ENCODE data around the gene MCFD2.

MCFD2 gene

GRCh38 chr2:46936566-46936965 lies 21.0 kb upstream of the MCFD2 start:
- H3K9ac ChIP-seq (ENCODE audit: low read depth, low read length, poor library complexity) = no peak overlapping the region
- no peak overlapping the region for H2BK120ac ChIP-seq (ENCODE audit: low read depth, low read length)
- no peaks in the 10 kb centered on the region for H3K27me3 ChIP-seq (ENCODE audit: control insufficient read depth in 3 of 3, insufficient read depth in 3 of 3, low read depth in 1 of 3, low read length in 3 of 3)
- no peak overlapping the region for H3K4ac ChIP-seq (ENCODE audit: low read length)
- H2BK15ac ChIP-seq (ENCODE audit: low read length) = no peak overlapping the region
- no CpG with 5 or more reads among the region's 5 CpGs for WGBS, 2 donors (ENCODE audit: extremely low coverage in 2 of 2, insufficient read length in 2 of 2, insufficient replicate concordance in 1 of 2)
- H4K91ac ChIP-seq (ENCODE audit: low read depth, low read length, poor library complexity) = no peak overlapping the region
- no peaks in the 10 kb centered on the region for H3K79me1 ChIP-seq (ENCODE audit: low read depth, low read length)
- no peaks in the 10 kb centered on the region for H3K9me3 ChIP-seq (replicated peaks in 1 of 2; ENCODE audit: control insufficient read depth in 2 of 2, insufficient read depth in 1 of 2, low read depth in 1 of 2, low read length in 2 of 2)
- no peak overlapping the region for H3K4me3 ChIP-seq (ENCODE audit: low read length in 2 of 2)
- no peak overlapping the region for H3K23ac ChIP-seq (ENCODE audit: low read depth, low read length, poor library complexity)
- H3K27ac ChIP-seq (replicated peaks; ENCODE audit: low read length) = no peak overlapping the region
- H3K18ac ChIP-seq (ENCODE audit: low read length) = no peak overlapping the region
- H3K14ac ChIP-seq (ENCODE audit: low read length) = no peak overlapping the region
- no peak overlapping the region for H4K8ac ChIP-seq (ENCODE audit: low read depth, low read length)
- H3K4me2 ChIP-seq (ENCODE audit: insufficient read depth, low read length, poor library complexity, severe bottlenecking) = no peak overlapping the region
- no peak for DNase-seq (ENCODE audit: low spot score)
- H3K36me3 ChIP-seq (replicated peaks in 1 of 2; ENCODE audit: control insufficient read depth in 2 of 2, insufficient read depth in 2 of 2, low read length in 2 of 2) = no peaks in the 10 kb centered on the region
- H2BK12ac ChIP-seq (ENCODE audit: low read length) = no peak overlapping the region
- H2AFZ ChIP-seq (ENCODE audit: low read length) = no peak overlapping the region
- H2BK5ac ChIP-seq (ENCODE audit: low read length) = no peak overlapping the region
- no peak overlapping the region for H2AK5ac ChIP-seq (ENCODE audit: low read depth, low read length)
- peaks cover 3 to 6% of the 10 kb centered on the region in 2 donors for H3K4me1 ChIP-seq (ENCODE audit: control insufficient read depth in 2 of 2, insufficient read depth in 1 of 2, low read depth in 1 of 2, low read length in 2 of 2)

GRCh38 chr2:46935071-46935470 lies 19.5 kb upstream of the MCFD2 start:
- Histone ChIP-seq H3K14ac (ENCODE audit: low read length) (no peak overlapping the region), H3K4ac (ENCODE audit: low read length) (no peak overlapping the region), H3K27ac (replicated peaks; ENCODE audit: low read length) (no peak overlapping the region), H3K18ac (ENCODE audit: low read length) (no peak overlapping the region), H2AK5ac (ENCODE audit: low read depth, low read length) (no peak overlapping the region), H4K8ac (ENCODE audit: low read depth, low read length) (no peak overlapping the region), H2AFZ (ENCODE audit: low read length) (no peak overlapping the region), H2BK12ac (ENCODE audit: low read length) (no peak overlapping the region), H2BK120ac (ENCODE audit: low read depth, low read length) (no peak overlapping the region), H3K4me2 (ENCODE audit: insufficient read depth, low read length, poor library complexity, severe bottlenecking) (no peak overlapping the region), H4K91ac (ENCODE audit: low read depth, low read length, poor library complexity) (no peak overlapping the region), H3K4me1 (ENCODE audit: control insufficient read depth in 2 of 2, insufficient read depth in 1 of 2, low read depth in 1 of 2, low read length in 2 of 2) (peaks cover 1 to 2% of the 10 kb centered on the region in 2 donors), H2BK15ac (ENCODE audit: low read length) (no peak overlapping the region), H3K27me3 (ENCODE audit: control insufficient read depth in 3 of 3, insufficient read depth in 3 of 3, low read depth in 1 of 3, low read length in 3 of 3) (no peaks in the 10 kb centered on the region), H3K4me3 (ENCODE audit: low read length in 2 of 2) (no peak overlapping the region), H3K23ac (ENCODE audit: low read depth, low read length, poor library complexity) (no peak overlapping the region), H3K36me3 (replicated peaks in 1 of 2; ENCODE audit: control insufficient read depth in 2 of 2, insufficient read depth in 2 of 2, low read length in 2 of 2) (no peaks in the 10 kb centered on the region), H3K9me3 (replicated peaks in 1 of 2; ENCODE audit: control insufficient read depth in 2 of 2, insufficient read depth in 1 of 2, low read depth in 1 of 2, low read length in 2 of 2) (peaks cover 0 to 2% of the 10 kb centered on the region in 2 donors), H2BK5ac (ENCODE audit: low read length) (no peak overlapping the region), H3K79me1 (ENCODE audit: low read depth, low read length) (no peaks in the 10 kb centered on the region), H3K9ac (ENCODE audit: low read depth, low read length, poor library complexity) (no peak overlapping the region)
- DNase-seq (ENCODE audit: low spot score) = no peak
- WGBS, 2 donors (ENCODE audit: extremely low coverage in 2 of 2, insufficient read length in 2 of 2, insufficient replicate concordance in 1 of 2) = no CpG with 5 or more reads among the region's 5 CpGs

DNA sequence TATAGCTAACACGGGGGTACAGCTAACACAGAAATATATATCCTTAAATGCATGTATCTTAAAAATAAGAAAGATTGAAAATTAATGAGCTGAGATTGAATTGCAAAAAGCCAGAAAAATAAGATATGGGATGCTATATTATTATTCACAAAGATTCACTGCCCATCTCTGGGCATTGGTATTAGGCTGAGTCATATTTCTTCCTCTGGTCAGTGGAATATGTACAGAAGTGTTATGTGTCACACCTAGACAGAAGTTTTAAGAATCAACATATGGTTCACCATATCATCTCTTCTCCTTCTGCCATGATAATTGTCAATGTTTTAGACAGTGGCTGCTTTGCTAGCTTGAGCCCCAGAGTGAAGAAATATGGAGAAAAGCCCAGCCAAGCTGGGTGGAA lies 14.0 kb upstream of the MCFD2 start:
- no CpG with 5 or more reads among the region's 1 CpG for WGBS, 2 donors (ENCODE audit: extremely low coverage in 2 of 2, insufficient read length in 2 of 2, insufficient replicate concordance in 1 of 2)
- Histone ChIP-seq H3K23ac (ENCODE audit: low read depth, low read length, poor library complexity) (no peak overlapping the region), H4K91ac (ENCODE audit: low read depth, low read length, poor library complexity) (no peak overlapping the region), H3K4me3 (ENCODE audit: low read length in 2 of 2) (no peak overlapping the region), H3K18ac (ENCODE audit: low read length) (no peak overlapping the region), H3K4me1 (ENCODE audit: control insufficient read depth in 2 of 2, insufficient read depth in 1 of 2, low read depth in 1 of 2, low read length in 2 of 2) (no peaks in the 10 kb centered on the region), H3K14ac (ENCODE audit: low read length) (no peak overlapping the region), H4K8ac (ENCODE audit: low read depth, low read length) (no peak overlapping the region), H3K79me1 (ENCODE audit: low read depth, low read length) (no peaks in the 10 kb centered on the region), H2BK15ac (ENCODE audit: low read length) (no peak overlapping the region), H2AFZ (ENCODE audit: low read length) (no peak overlapping the region), H3K4me2 (ENCODE audit: insufficient read depth, low read length, poor library complexity, severe bottlenecking) (no peak overlapping the region), H3K9ac (ENCODE audit: low read depth, low read length, poor library complexity) (no peak overlapping the region), H3K27me3 (ENCODE audit: control insufficient read depth in 3 of 3, insufficient read depth in 3 of 3, low read depth in 1 of 3, low read length in 3 of 3) (no peaks in the 10 kb centered on the region), H2BK5ac (ENCODE audit: low read length) (no peak overlapping the region), H3K4ac (ENCODE audit: low read length) (no peak overlapping the region), H3K27ac (replicated peaks; ENCODE audit: low read length) (no peak overlapping the region), H3K36me3 (replicated peaks in 1 of 2; ENCODE audit: control insufficient read depth in 2 of 2, insufficient read depth in 2 of 2, low read length in 2 of 2) (no peaks in the 10 kb centered on the region), H2BK120ac (ENCODE audit: low read depth, low read length) (no peak overlapping the region), H3K9me3 (replicated peaks in 1 of 2; ENCODE audit: control insufficient read depth in 2 of 2, insufficient read depth in 1 of 2, low read depth in 1 of 2, low read length in 2 of 2) (peaks cover 8 to 41% of the 10 kb centered on the region in 2 donors), H2BK12ac (ENCODE audit: low read length) (no peak overlapping the region), H2AK5ac (ENCODE audit: low read depth, low read length) (no peak overlapping the region)
- DNase-seq (ENCODE audit: low spot score) = no peak

GRCh38 chr2:46926863-46927262 lies 11.3 kb upstream of the MCFD2 start:
- no peak for DNase-seq (ENCODE audit: low spot score)
- Histone ChIP-seq H3K9ac (ENCODE audit: low read depth, low read length, poor library complexity) (no peak overlapping the region), H2AK5ac (ENCODE audit: low read depth, low read length) (no peak overlapping the region), H2AFZ (ENCODE audit: low read length) (no peak overlapping the region), H3K18ac (ENCODE audit: low read length) (no peak overlapping the region), H3K27me3 (ENCODE audit: control insufficient read depth in 3 of 3, insufficient read depth in 3 of 3, low read depth in 1 of 3, low read length in 3 of 3) (no peaks in the 10 kb centered on the region), H3K4ac (ENCODE audit: low read length) (no peak overlapping the region), H2BK15ac (ENCODE audit: low read length) (no peak overlapping the region), H2BK5ac (ENCODE audit: low read length) (no peak overlapping the region), H3K79me1 (ENCODE audit: low read depth, low read length) (no peaks in the 10 kb centered on the region), H2BK12ac (ENCODE audit: low read length) (no peak overlapping the region), H3K14ac (ENCODE audit: low read length) (no peak overlapping the region), H4K91ac (ENCODE audit: low read depth, low read length, poor library complexity) (no peak overlapping the region), H3K4me3 (ENCODE audit: low read length in 2 of 2) (no peak overlapping the region), H3K4me2 (ENCODE audit: insufficient read depth, low read length, poor library complexity, severe bottlenecking) (no peak overlapping the region), H3K4me1 (ENCODE audit: control insufficient read depth in 2 of 2, insufficient read depth in 1 of 2, low read depth in 1 of 2, low read length in 2 of 2) (no peaks in the 10 kb centered on the region), H3K27ac (replicated peaks; ENCODE audit: low read length) (no peak overlapping the region), H2BK120ac (ENCODE audit: low read depth, low read length) (no peak overlapping the region), H3K9me3 (replicated peaks in 1 of 2; ENCODE audit: control insufficient read depth in 2 of 2, insufficient read depth in 1 of 2, low read depth in 1 of 2, low read length in 2 of 2) (peaks cover 8 to 43% of the 10 kb centered on the region in 2 donors), H3K36me3 (replicated peaks in 1 of 2; ENCODE audit: control insufficient read depth in 2 of 2, insufficient read depth in 2 of 2, low read length in 2 of 2) (peaks cover 0 to 6% of the 10 kb centered on the region in 2 donors), H4K8ac (ENCODE audit: low read depth, low read length) (no peak overlapping the region), H3K23ac (ENCODE audit: low read depth, low read length, poor library complexity) (no peak overlapping the region)
- WGBS, 2 donors (ENCODE audit: extremely low coverage in 2 of 2, insufficient read length in 2 of 2, insufficient replicate concordance in 1 of 2) = no CpG with 5 or more reads among the region's 2 CpGs

Measured in neuronal stem cell (in vitro differentiated cells).